Spinal cord (tissue), 10 donors: ENCODE results near the gene RASSF8. TPM values are rescaled to one million over a fixed set of nuclear protein-coding genes. Genes with fewer than 3 reads are reported as not detected.

Experiments
- DNase-seq, 6 donors: peaks; one replicate each; pipeline versions ENCODE4 v3.0.0 to v3.0.0-alpha.2; 2013 to 2015; ENCODE audit warnings: low spot score in 6 of 6, low read depth in 4 of 6
- H3K27ac ChIP-seq: one replicate; pipeline ENCODE4 v1.5.1; 2013; ENCODE audit warnings: low read depth, low read length, control low read depth
- H3K27me3 ChIP-seq: one replicate; pipeline ENCODE4 v1.6.1; 2013; ENCODE audit warnings: low read length; ENCODE audit not compliant: control insufficient read depth, insufficient read depth
- H3K36me3 ChIP-seq: one replicate; pipeline ENCODE4 v1.6.1; 2013; ENCODE audit warnings: low read length; ENCODE audit not compliant: control insufficient read depth, insufficient read depth
- H3K4me1 ChIP-seq: one replicate; pipeline ENCODE4 v1.6.1; 2013; ENCODE audit warnings: low read length; ENCODE audit not compliant: control insufficient read depth, insufficient read depth
- H3K4me3 ChIP-seq: one replicate; pipeline ENCODE4 v1.5.1; 2013; ENCODE audit warnings: low read depth, low read length, control low read depth
- H3K9me3 ChIP-seq: one replicate; pipeline ENCODE4 v1.6.1; 2013; ENCODE audit warnings: low read length; ENCODE audit not compliant: control insufficient read depth, insufficient read depth
- WGBS: methylation state at CpG from one replicate; pipeline ENCODE4 v1.1.5; 2013; ENCODE audit warnings: missing lambda C conversion rate; ENCODE audit not compliant: insufficient coverage; 5-methylcytosine and 5-hydroxymethylcytosine counted together
- polyA plus RNA-seq, 2 donors: library from polyadenylated mRNA; unstranded; fragments of 120-200 nt; gene quantifications; one replicate each; pipeline ENCODE4 v1.2.1, GENCODE V29; 2013; ENCODE audit not compliant: insufficient read length in 2 of 2
- total RNA-seq, 2 donors: library from RNA; depleted of rRNA in 1 of 2; stranded (reverse); fragments of 120-200 nt in 1 of 2; fragments of >200 nt in 1 of 2; gene quantifications; one replicate each; pipeline versions ENCODE4 v1.2.3 to v1.2.4, GENCODE V29; 2013 to 2014
- donor health status: healthy.

The RASSF8 gene
- total and polyA plus RNA-seq, 4 donors: 17.5 to 80.7 (median 46.7) TPM

DNA sequence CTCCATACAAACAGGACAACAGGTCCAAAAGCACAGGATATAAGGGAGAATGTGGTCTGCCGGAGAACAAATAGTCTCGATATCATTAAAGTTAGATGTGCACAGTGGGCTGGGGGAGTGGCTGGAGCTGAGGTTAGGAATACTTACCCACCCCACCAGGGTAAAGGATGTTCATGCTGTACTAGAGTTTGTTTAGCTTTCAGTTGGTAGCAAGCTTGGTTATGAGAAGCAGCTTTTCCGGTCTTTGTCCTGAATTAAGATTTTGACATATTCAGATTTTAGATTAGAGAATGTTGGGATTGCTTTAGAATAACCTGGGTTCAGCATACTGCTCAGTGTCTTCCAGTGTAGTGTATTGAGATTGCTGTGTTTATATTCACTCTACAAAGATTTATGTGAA, 16.7 kb downstream of the RASSF8 start:
- no peaks in the 10 kb centered on the region for H3K36me3 ChIP-seq
- DNase-seq: no peak
- no peaks in the 10 kb centered on the region for H3K9me3 ChIP-seq
- no peaks in the 10 kb centered on the region for H3K27me3 ChIP-seq
- WGBS: 100% methylated on average over 1 of the region's 3 CpGs
- no peaks in the 10 kb centered on the region for H3K4me1 ChIP-seq
- H3K27ac ChIP-seq: no peak overlapping the region
- H3K4me3 ChIP-seq: no peak overlapping the region

DNA sequence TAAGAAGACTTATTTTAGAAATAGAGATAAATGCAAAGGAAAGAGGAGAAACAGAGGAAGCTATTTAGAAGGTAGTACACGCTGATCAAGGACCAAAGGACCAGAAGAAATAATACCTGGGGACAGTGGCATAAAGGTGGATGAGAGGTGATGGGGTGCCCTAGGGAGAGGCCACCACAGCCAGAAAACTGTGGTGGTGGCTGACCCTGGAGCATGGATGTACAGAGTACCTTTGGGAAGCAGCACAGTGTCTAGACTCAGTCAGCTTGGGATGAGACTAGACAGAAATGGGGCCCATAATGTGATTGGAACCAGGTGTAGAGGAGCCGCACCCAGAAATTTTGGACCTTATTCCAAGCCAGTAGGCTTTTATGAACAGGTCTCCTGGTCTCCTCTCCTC, 17.2 kb downstream of the RASSF8 start:
- DNase-seq: no peak
- Histone ChIP-seq H3K27me3 (no peaks in the 10 kb centered on the region), H3K36me3 (no peaks in the 10 kb centered on the region), H3K9me3 (no peaks in the 10 kb centered on the region), H3K4me1 (no peaks in the 10 kb centered on the region), H3K27ac (no peak overlapping the region), H3K4me3 (no peak overlapping the region)
- WGBS: 100% methylated on average over 2 of the region's 2 CpGs

DNA sequence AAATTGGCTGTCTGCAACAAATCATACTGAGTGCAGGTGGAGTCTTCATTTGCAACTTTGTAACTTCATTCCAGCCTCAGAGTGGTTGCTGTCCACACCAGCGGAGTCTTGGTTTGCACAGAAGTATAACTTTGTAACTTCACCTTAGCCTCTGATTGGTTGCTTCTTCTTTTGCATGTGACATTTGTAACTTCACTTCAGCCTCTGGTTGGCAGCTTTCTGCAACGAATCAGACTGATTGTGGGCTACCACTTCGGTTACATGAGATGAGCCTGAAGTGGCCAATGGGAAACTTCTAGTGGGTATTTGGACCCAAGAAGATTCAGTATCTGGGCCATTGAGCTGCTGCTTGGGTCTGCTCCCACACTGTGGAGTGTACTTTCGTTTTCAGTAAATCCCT, 17.8 kb downstream of the RASSF8 start:
- Histone ChIP-seq H3K9me3 (no peaks in the 10 kb centered on the region), H3K4me1 (no peaks in the 10 kb centered on the region), H3K4me3 (no peak overlapping the region), H3K27ac (no peak overlapping the region), H3K36me3 (no peaks in the 10 kb centered on the region), H3K27me3 (no peaks in the 10 kb centered on the region)
- no peak for DNase-seq
- 79% methylated on average over 4 of the region's 4 CpGs for WGBS

DNA sequence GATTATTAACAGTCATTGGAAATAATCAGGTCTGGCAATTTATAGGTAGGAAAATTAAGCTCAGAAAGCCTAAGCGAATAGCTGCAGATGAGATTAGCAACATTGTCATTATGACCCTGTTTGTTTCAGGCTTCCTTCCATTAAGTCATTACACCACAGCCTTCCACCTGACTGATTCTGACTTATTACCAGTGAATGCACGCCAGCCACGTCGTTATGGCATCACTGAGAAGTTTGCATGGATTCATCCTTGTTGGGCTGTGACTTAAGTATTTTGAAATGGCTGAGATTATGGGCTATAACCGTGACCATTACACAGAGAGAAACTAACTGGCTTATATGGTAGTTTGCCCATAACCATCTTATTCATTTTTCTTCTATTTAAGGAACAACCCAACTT, 18.6 kb downstream of the RASSF8 start:
- no peak overlapping the region for H3K4me3 ChIP-seq
- no peak overlapping the region for H3K27ac ChIP-seq
- no peaks in the 10 kb centered on the region for H3K4me1 ChIP-seq
- WGBS: no CpG with 5 or more reads among the region's 5 CpGs
- H3K27me3 ChIP-seq: no peaks in the 10 kb centered on the region
- DNase-seq: no peak
- no peaks in the 10 kb centered on the region for H3K9me3 ChIP-seq
- no peaks in the 10 kb centered on the region for H3K36me3 ChIP-seq

DNA sequence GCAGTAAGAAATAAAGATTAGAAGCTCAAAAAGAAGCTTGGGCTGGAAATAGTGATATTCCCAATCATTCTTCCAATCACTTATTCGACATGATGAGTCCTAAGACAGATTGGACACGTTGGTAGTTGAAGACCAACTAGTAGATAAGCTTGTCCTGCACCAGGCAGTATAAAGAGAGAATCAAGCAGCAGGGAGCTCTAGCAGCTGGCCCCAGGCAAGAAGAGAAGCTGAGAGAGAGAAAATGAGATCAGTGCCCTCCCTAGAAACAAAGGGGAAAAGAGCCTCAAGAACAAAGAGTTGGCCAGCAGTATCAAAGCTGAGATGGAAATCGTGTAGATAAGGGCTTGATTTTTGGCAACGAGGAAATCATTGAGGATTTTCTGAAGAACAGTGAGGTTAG, 20.6 kb downstream of the RASSF8 start:
- Histone ChIP-seq H3K9me3 (no peaks in the 10 kb centered on the region), H3K27me3 (no peaks in the 10 kb centered on the region), H3K4me1 (no peaks in the 10 kb centered on the region), H3K36me3 (no peaks in the 10 kb centered on the region), H3K27ac (no peak overlapping the region), H3K4me3 (no peak overlapping the region)
- no peak for DNase-seq
- WGBS: 67% methylated on average over 1 of the region's 4 CpGs

DNA sequence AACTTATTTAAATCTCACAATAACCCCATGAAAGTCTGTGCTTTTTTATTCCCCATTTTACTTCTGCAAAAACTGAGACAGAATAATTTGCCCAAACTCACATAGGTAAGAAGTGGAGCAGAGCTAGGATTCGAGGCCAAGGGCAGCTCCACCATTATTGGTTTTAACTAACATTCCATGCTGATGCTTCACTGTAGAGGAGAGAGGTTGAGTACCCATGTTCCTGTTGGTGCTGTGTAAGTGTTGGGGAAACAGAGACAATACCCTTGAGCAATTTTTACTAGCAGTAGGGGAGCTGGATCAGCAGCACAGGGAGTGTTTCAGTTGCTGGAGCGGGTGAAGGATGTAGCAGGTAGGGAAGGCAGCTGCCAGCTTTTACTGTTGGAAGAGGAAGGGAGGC, 21.1 kb downstream of the RASSF8 start:
- H3K4me3 ChIP-seq: no peak overlapping the region
- no peak for DNase-seq
- no peak overlapping the region for H3K27ac ChIP-seq
- no peaks in the 10 kb centered on the region for H3K36me3 ChIP-seq
- H3K27me3 ChIP-seq: no peaks in the 10 kb centered on the region
- no peaks in the 10 kb centered on the region for H3K4me1 ChIP-seq
- 100% methylated on average over 1 of the region's 2 CpGs for WGBS
- H3K9me3 ChIP-seq: no peaks in the 10 kb centered on the region

DNA sequence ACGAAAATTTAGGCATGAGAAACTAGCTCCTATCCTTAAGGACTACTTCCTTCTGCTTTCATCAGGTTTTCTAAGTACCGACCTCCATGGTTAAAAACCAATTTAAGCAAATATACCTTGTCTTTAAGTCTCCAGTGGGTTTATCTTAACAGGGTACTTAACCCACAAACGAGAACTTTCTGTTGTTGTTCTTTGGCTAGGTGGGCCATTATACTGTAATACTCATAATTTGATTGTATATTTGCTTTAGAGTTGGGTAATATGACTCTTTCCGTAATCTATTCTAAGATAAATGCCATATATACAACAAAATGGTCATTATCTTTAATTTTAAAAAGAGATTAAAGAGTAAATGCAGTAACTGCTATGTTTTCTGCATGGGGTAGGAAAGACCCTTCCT, 21.6 kb downstream of the RASSF8 start:
- Histone ChIP-seq H3K4me1 (no peaks in the 10 kb centered on the region), H3K27ac (no peak overlapping the region), H3K27me3 (no peaks in the 10 kb centered on the region), H3K36me3 (no peaks in the 10 kb centered on the region), H3K9me3 (no peaks in the 10 kb centered on the region), H3K4me3 (no peak overlapping the region)
- no peak for DNase-seq
- WGBS: no CpG with 5 or more reads among the region's 4 CpGs

DNA sequence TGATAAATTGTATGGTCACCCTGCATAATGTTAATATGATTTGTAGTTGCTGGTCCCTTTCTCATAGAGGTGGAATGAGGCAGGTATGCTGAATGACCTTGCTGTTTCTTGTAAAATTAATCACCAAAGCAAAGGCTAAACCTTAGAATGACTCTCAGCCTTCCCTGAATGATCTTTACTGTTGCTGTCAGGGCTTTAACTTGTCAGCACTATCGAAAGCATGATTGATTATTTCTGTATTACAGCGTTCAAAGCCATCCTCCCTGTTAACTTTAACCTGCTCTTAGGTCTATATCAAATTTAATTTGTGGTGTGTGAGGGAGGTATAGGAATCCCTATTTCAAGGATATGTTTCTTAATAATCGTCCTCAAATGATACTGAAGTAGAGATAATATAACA, 23.1 kb downstream of the RASSF8 start:
- Histone ChIP-seq H3K27ac (no peak overlapping the region), H3K27me3 (no peaks in the 10 kb centered on the region), H3K9me3 (no peaks in the 10 kb centered on the region), H3K36me3 (no peaks in the 10 kb centered on the region), H3K4me1 (no peaks in the 10 kb centered on the region), H3K4me3 (no peak overlapping the region)
- no CpG with 5 or more reads among the region's 3 CpGs for WGBS
- no peak for DNase-seq

DNA sequence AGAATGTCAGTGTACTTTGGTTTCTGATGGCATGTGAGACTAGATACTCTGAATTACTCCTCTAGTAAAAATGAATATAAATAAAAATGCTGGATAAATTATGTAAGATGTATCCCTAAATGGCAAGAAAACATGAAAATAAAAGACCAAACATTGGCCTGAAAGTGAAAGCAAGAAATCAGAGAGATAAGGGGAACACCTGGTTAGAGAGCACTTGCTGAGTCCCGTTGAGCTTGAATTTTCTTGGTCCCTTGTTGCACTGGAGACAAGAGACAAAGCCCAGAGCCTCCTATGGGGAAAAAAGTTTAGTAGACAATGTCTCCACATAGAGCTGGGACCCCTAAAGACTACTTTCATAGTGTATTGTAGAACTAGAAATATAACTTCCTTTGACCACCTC, 23.9 kb downstream of the RASSF8 start:
- no peaks in the 10 kb centered on the region for H3K9me3 ChIP-seq
- no peak overlapping the region for H3K27ac ChIP-seq
- no peaks in the 10 kb centered on the region for H3K27me3 ChIP-seq
- no CpG with 5 or more reads among the region's 1 CpG for WGBS
- no peaks in the 10 kb centered on the region for H3K4me1 ChIP-seq
- DNase-seq: no peak
- no peak overlapping the region for H3K4me3 ChIP-seq
- no peaks in the 10 kb centered on the region for H3K36me3 ChIP-seq

DNA sequence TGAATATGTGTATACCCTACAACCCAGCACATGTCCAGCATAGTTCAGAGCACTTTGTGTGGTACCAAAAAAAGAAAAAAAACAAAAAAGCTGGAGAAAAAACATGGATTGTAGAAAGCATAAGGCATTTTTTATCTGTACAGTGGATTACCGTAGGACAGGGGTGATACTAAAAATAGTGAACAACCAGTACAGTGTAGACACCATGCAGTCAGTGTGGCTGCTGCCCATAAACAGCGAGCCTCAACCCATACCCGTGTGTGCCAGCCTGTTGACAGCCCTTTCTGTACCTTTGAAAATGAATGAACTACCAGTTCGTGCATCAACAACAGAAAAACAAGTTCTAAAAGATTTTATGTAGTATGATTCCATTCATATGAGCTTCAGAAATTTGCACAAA, 25.1 kb downstream of the RASSF8 start:
- Histone ChIP-seq H3K9me3 (no peaks in the 10 kb centered on the region), H3K4me1 (no peaks in the 10 kb centered on the region), H3K4me3 (no peak overlapping the region), H3K27me3 (no peaks in the 10 kb centered on the region), H3K27ac (no peak overlapping the region), H3K36me3 (no peaks in the 10 kb centered on the region)
- WGBS: 100% methylated on average over 1 of the region's 4 CpGs
- no peak for DNase-seq
